HG03575 (cell line): Measurements from ENCODE around the gene ADORA1.

Source experiments
- ATAC-seq: cut with Tn5 transposase; IDR thresholded peaks from one replicate; pipeline ENCODE4 v1.9.1; 2021; ENCODE audit not compliant: unreplicated experiment, insufficient number of reproducible peaks, low FRiP score; ENCODE audit errors: extremely low read depth

The ADORA1 gene

DNA sequence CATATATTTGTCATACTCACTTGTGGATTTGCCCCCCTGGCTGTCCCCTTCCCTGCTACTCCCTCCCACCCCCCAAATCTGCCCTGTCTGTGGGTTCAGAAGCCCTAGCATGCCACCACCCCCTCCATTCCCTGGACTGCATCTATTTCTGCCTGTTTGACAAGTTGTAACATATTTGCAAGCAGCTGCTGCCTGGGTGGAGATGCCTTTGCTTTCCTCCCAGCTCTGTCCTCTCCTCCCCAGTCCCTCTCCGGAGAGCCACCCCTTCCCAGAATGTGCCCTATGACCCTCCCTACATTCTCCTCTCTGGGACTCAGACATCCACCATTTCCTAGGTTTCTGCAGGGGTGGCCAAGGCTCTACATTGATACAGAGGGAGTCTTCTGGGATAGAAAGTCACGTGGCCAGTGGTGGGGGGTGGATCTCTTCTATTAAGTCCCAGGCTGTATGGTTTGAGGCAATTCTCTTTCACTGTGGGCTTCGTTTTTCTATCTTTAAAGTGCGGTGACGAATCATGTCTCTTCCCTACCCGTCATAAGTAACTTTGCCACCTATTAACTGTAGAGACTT lies 35.7 kb upstream of the ADORA1 start:
- ATAC-seq: no peak

DNA sequence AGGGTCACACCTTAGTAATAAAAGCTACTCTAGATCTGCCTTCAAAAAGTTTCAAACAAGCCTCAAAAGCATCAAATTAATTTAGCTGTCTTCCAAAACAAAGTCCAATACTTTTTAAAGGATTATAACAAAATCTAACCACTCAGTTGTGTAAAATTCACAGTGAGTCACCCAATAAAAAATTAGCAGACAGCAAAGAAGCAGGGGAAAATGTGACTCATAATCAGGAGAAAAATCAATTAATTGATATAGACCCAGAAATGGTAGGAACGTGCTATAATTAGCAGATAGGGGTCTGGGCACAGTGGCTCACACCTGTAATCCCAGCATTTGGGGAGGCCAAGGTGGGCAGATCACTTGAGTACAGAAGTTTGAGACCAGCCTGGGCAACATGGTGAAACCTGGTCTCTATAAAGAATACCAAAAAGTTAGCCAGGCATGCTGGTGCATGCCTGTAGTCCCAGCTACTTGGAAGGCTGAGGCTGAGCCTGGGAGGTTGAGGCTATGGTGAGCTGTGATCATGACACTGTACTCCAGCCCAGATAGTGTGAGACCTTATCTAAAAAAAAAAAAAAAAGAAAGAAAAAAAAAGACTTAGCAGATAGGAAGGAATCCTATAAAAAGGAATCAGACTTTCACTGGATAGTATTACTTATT lies 33.6 kb upstream of the ADORA1 start:
- ATAC-seq: no peak

GRCh38 chr1:203095061-203095690 lies 32.4 kb upstream of the ADORA1 start:
- ATAC-seq: no peak

GRCh38 chr1:203096566-203096965 lies 31.0 kb upstream of the ADORA1 start:
- no peak for ATAC-seq

- ATAC-seq: no peak
Measured at GRCh38 chr1:203097001-203097400, 30.5 kb upstream of the ADORA1 start.

DNA sequence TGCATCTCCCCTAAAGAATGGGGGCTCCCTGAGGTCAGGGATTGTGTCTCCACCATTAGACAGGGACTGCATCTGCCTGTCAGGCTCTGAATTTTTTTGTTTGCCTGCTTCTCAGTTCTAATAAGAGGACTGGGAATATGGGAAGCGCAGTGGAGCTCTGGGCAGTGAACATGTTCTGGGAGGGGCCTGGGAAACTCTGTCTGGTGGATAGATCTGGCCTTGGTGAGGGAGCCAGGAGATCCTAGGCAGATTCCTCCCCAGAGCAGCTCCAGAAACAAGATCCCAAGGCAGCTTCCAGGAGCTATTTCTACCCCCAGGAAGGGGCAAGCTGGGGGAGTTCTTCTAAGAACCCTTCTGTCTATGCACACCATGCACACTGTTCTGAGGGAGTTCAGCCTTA lies 29.1 kb upstream of the ADORA1 start:
- ATAC-seq: no peak

DNA sequence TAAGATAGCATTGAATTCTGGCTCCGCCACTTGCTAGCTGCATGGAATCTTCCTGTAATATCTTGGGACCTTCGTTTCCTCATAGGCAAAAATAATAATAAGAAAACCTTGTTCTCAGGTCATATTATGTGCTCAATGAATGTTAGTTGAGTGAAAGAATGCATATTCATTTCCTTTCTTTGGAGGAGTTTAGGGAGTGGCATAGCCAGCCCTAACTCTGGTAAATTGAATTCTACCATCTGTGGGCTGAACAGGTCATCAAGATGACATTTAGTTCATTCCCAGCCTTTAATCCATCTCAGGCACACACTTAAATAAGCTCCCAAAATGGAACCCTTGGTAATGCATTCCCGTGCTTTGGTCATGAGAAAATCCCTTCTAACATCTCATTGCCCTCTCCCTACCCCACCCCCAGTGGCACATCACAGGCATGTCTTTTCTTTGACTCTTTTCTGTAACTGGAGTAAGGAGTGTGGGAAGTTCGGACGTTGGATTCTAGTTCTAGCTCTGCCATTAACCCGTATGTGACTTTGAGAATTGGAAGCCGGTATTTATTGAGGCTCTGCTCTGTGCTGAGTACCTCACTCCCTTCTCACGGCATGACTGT lies 28.5 kb upstream of the ADORA1 start:
- ATAC-seq: no peak

GRCh38 chr1:203099805-203100515 lies 27.6 kb upstream of the ADORA1 start:
- ATAC-seq: no peak

DNA sequence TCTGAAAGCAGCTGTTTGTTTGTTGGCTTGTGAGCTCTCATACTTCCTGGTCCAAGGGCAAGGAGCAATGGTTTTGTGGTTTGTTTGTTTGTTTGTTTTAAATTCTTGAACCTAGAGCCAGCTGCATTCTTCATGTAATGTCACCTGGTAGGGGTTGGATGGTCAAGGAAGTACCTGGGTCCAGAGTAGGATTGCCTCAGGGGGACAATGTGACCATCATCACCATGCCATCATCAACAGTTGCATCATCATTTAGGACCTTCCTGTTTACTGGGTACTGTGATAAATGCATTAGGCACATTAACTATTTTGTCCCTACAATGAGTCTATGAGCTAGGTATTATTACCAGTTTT lies 27.0 kb upstream of the ADORA1 start:
- no peak for ATAC-seq

GRCh38 chr1:203101813-203102634 lies 25.5 kb upstream of the ADORA1 start:
- ATAC-seq: no peak

DNA sequence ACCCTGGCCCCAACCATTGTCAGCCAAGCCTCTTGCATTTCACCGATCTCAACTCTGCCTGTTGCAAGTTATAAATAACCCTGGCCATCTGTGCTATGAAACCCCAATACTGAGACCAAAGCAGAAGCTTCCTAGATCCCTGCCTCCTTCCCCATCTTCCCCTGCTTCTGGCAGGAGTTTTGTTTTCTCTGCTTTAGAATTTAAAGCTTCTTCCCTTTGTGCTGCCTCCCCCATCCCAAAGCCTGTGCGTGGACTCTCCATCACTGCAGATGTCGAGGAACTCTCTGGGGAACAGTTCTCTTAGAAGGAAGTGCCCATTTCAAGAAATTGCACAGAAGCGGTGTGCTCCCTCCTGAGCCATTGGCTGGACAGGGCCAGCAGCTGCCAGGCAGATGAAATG lies 24.3 kb upstream of the ADORA1 start:
- no peak for ATAC-seq

- ATAC-seq: no peak
Measured at GRCh38 chr1:203103829-203104495, 23.6 kb upstream of the ADORA1 start.

- ATAC-seq: no peak
Measured at GRCh38 chr1:203104789-203105390, 22.6 kb upstream of the ADORA1 start.

DNA sequence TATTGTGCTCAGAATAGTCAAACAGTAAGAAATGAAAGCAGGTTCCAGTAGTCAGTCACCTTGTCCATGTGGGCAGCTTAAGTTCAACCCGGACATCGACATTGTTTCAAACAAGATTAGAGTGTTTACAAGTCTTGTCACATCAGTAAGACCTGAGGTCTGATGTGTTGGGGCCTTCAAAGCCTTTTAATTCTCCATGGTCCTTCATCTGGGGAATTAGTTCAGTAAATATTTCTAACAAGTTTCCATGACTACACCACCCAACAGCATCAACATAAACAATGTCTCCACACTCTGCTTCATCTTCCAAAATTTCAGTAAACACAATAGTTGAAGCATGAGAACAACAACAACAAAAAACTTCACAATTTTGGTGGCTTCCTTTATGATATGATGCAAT lies 15.1 kb upstream of the ADORA1 start:
- ATAC-seq: no peak

DNA sequence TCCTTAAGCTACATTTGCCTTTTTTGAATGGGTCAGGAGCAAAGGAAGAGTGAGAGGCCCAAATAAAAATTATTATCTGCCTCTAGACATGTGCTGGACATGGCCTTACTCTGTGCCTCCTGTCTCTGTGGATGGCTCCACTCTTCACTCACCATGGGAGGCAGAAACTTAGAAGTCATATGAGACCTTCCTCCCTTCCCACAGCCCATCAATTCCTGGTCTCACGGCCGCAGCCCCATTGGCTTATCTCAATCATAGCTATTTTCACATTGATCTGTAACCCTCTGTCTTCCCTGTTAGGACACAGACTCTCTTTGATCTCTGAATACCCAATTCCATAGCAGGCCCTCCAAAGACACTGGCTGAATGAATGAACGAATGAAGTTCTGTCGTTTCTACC lies 14.2 kb upstream of the ADORA1 start:
- ATAC-seq: no peak

DNA sequence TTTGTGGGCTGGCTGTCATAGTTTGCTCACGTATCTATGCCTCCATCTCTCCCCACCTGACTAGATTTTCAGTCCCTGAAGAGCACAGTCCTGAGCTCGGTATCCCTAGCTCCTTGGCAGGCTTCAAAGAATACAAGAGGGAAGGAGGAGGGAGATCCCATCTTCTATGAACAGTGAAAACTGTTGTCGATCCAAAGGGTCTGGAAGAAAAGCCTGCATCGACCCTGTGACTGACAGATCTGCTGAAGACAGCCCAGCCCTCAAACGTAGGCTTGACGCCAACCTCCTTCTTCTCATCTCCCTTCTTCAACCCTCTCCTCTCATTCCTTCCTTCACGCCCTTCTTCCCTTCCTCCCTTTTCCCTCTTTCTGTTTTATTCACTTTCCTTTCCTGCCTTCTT lies 13.3 kb upstream of the ADORA1 start:
- ATAC-seq: no peak

DNA sequence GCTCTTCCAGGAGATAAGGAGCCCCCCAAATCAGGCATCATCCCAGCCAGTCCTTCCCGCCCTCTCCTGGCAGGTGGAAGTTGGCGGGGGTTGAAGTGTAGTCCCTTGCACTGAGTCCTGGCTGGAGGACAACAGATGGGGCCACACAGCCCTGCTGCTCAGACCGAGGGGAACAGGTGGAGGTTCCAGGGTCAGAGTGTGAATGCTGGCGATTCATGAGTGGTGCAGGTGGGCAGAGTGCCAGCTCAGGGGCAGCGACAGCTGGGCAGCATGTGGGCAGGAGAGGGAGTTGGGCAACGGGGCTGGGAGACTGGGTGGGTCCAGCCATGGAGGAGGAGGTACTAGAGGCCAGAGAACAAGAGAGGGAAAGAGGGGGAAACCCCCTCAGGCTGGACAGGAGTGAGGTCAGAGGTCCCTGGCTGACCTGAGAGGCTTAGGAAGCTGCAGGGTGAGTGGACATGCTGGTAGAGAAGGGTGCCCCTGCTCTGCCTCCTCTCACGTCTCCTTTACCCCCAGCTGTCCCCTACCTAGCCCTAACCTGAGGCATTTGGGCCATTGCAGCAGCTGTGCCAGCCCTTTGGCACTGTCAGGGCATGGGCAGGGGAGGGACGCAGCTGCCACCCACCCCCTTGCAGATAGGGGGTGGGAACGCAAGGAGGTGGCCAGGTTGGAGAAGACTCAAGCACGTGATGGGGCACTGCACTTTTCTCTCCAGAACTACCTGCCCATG lies 11.3 kb upstream of the ADORA1 start:
- no peak for ATAC-seq
